Measurements from ENCODE around the gene PLA2G6.

Gene PLA2G6

GRCh38 chr22:38072322-38073149, 109.1 kb downstream of the PLA2G6 start:
- no peak for DNase-seq (ENCODE audit: low read depth in 2 of 2)

- DNase-seq (ENCODE audit: low read depth in 2 of 2) = no peak
Measured at GRCh38 chr22:38071421-38072321, 110.0 kb downstream of the PLA2G6 start.

GRCh38 chr22:38070250-38070921, 111.2 kb downstream of the PLA2G6 start:
- DNase-seq (ENCODE audit: low read depth in 2 of 2) = no peak

GRCh38 chr22:38069372-38070249, 112.0 kb downstream of the PLA2G6 start:
- DNase-seq (ENCODE audit: low read depth in 2 of 2) = no peak

- DNase-seq (ENCODE audit: low read depth in 2 of 2) = no peak
Measured at GRCh38 chr22:38068641-38069371, 112.8 kb downstream of the PLA2G6 start.

GRCh38 chr22:38067761-38068360, 113.8 kb downstream of the PLA2G6 start:
- DNase-seq (ENCODE audit: low read depth in 2 of 2) = no peak

GRCh38 chr22:38067028-38067415, 114.6 kb downstream of the PLA2G6 start:
- no peak for DNase-seq (ENCODE audit: low read depth in 2 of 2)

GRCh38 chr22:38066381-38067027, 115.1 kb downstream of the PLA2G6 start:
- DNase-seq (ENCODE audit: low read depth in 2 of 2) = no peak

- DNase-seq (ENCODE audit: low read depth in 2 of 2) = no peak
Measured at GRCh38 chr22:38065539-38065938, 116.1 kb downstream of the PLA2G6 start.

GRCh38 chr22:38062791-38063190, 118.8 kb downstream of the PLA2G6 start:
- no peak for DNase-seq (ENCODE audit: low read depth in 2 of 2)
